Dermis blood vessel endothelial cell (primary cell): ENCODE measurements around the gene PCDHA7. TPM values are rescaled to one million over a fixed set of nuclear protein-coding genes. Genes with fewer than 3 reads are reported as not detected.
"Not testable (repeated sequence)": the region's sequence is repeated elsewhere in the genome, so short reads cannot be mapped to it uniquely, and the experiment has no call there.

ENCODE experiments used
- DNase-seq: peaks from one replicate; pipeline ENCODE4 v3.0.0; 2010
- total RNA-seq: library from RNA; depleted of rRNA; stranded (reverse); fragments of >200 nt; gene quantifications from 2 replicates; pipeline ENCODE4 v1.2.3, GENCODE V29; 2014

Gene PCDHA7
- 0.19 and 0.34 TPM in 2 replicates for total RNA-seq

GRCh38 chr5:140833993-140834392 is at the start of gene PCDHA7:
Gene PCDHA7 (plus strand): TSS chr5:140834269. CDS start chr5:140834384, 115 bp downstream.
- DNase-seq: peak; percentile 43

GRCh38 chr5:140785905-140786686 is 48.0 kb upstream of the PCDHA7 start, which contains the start of gene PCDHA1:
Gene PCDHA1 (plus strand): TSS chr5:140786140.
- no peak for DNase-seq

- DNase-seq: not testable (repeated sequence)
These were observed 46.6 kb upstream of the PCDHA7 start for GRCh38 chr5:140787422-140787821.

- DNase-seq: not testable (repeated sequence)
These were observed 46.1 kb upstream of the PCDHA7 start for GRCh38 chr5:140787849-140788504.

GRCh38 chr5:140791089-140791488 is 43.0 kb upstream of the PCDHA7 start:
- no peak for DNase-seq

GRCh38 chr5:140794595-140795258 is 39.3 kb upstream of the PCDHA7 start, which contains the start of gene PCDHA2:
Gene PCDHA2 (plus strand): TSS chr5:140794852.
- peak; percentile 8 for DNase-seq

GRCh38 chr5:140795259-140795641 is 38.8 kb upstream of the PCDHA7 start:
- DNase-seq: peak; percentile 5

- not testable (repeated sequence) for DNase-seq
These were observed 37.9 kb upstream of the PCDHA7 start for GRCh38 chr5:140796072-140796717.

GRCh38 chr5:140796718-140797095 is 37.4 kb upstream of the PCDHA7 start:
- no peak for DNase-seq

GRCh38 chr5:140800816-140801493 is 33.1 kb upstream of the PCDHA7 start, which contains the start of gene PCDHA3:
Gene PCDHA3 (plus strand): TSS chr5:140801057.
- DNase-seq: peak; percentile 65

GRCh38 chr5:140801494-140801841 is 32.6 kb upstream of the PCDHA7 start:
- peak; percentile 44 for DNase-seq

GRCh38 chr5:140802381-140802780 is 31.7 kb upstream of the PCDHA7 start:
- DNase-seq: not testable (repeated sequence)

- no peak for DNase-seq
These were observed 31.2 kb upstream of the PCDHA7 start for GRCh38 chr5:140802781-140803271.

GRCh38 chr5:140806834-140807775 is 27.0 kb upstream of the PCDHA7 start, which contains the start of gene PCDHA4:
Gene PCDHA4 (plus strand): TSS chr5:140807068.
- peak; percentile 38 for DNase-seq

- not testable (repeated sequence) for DNase-seq
These were observed 25.7 kb upstream of the PCDHA7 start for GRCh38 chr5:140808241-140808888.

GRCh38 chr5:140808889-140809291 is 25.2 kb upstream of the PCDHA7 start:
- no peak for DNase-seq

- peak; percentile 54 for DNase-seq
These were observed 12.4 kb upstream of the PCDHA7 start, which contains the start of gene PCDHA5 for GRCh38 chr5:140821375-140822280. Gene PCDHA5 (plus strand): TSS chr5:140821613.

GRCh38 chr5:140822281-140822629 is 11.8 kb upstream of the PCDHA7 start:
- DNase-seq: no peak

- DNase-seq: not testable (repeated sequence)
These were observed 11.1 kb upstream of the PCDHA7 start for GRCh38 chr5:140822969-140823368.
